Amniotic epithelial cell (primary cell): Measurements from ENCODE around the gene RHBDD3.

ENCODE experiments used
- DNase-seq: peaks from one replicate; pipeline ENCODE4 v3.0.0-alpha.2; 2010; ENCODE audit warnings: low read depth

Gene RHBDD3

GRCh38 chr22:29267858-29268510 lies at the start of gene RHBDD3, which contains the start of gene EWSR1:
TSS of gene RHBDD3 (minus strand) at chr22:29267981. CDS start at chr22:29265626, 2,355 bp downstream.
TSS of gene EWSR1 (plus strand) at chr22:29268268. CDS start at chr22:29268337, 69 bp downstream.
- peak; percentile 97 for DNase-seq

DNA sequence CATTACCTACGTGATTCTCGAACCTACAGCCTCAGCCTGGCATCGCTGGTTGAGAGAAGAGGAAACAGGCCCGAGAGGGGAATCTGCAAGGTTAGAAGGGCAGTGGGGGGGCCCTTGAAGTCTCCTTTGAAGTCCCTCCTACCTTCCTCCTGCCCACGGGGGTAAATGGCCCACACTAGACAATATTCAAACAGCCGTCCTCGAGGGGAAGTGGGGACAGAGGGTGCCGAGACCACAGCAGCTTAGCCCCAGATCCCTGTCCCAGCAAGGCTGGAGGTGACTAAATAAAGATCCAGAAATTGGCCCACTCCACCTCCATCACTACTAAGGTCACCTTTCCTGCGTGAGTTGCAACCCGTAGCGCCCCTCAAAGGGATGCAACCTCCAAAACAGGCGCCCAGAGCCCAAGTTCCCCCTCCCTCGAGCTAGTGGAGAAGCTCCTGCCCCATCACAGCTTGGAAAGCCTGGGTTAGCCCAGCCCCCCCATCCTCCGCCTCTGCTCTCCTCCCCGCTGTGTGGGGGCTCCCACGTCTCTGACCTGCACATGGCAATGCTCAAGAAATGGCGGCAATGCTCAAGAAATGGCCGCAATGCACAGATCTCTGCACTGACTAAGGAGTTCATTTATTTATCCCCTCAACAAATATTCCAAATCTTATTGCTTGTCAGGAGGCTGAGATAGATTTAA lies 48.5 kb upstream of the RHBDD3 start:
- no peak for DNase-seq

GRCh38 chr22:29315286-29316140 lies 47.7 kb upstream of the RHBDD3 start, which contains the start of gene RASL10A:
TSS of gene RASL10A (minus strand) at chr22:29315697. CDS start at chr22:29315246, 451 bp downstream.
- no peak for DNase-seq

- no peak for DNase-seq
These were observed 46.9 kb upstream of the RHBDD3 start for GRCh38 chr22:29314537-29315285.

DNA sequence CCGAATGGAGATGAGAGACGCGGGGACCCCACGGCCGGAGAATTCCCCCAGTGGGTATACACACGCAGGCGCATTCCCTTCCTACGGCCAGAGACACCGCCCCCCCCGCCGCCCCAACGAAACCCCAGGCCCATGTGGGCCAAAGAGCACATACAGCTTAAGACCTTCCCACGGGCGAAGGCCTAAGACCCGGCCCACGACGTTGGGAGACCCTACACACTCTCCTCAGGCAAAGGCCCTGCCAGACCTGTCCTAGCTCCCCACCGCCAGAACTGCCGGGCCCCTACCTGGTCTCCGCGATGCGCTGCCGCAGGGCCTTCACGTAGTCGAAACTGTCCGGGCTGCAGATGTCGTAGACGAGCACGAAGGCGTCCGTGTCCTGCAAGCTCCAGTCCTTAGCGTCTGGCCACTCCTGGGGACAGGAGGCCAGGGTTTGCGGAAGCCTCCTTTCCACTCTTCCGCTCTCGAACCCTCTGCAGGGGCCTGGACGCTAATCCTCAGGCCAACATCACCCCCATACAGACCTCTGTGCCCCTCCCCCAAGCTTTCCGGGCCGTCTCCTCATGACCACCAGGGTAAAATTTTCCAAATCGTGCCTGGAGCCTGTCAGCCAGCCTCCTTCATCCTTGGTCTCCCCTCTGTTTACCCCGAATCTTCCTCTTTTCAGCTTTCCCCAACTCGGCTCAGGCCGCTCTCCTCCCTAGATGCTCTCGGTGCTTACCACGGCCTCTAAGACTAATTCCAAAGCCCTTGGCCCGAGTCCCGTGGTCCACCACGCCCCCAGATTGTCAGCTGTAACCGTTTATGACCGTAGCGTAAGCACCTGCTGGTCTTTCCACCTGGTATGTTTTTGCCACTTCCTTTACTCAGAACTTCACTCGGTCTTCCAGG lies 46.0 kb upstream of the RHBDD3 start:
- DNase-seq = no peak

GRCh38 chr22:29313126-29313575 lies 45.4 kb upstream of the RHBDD3 start:
- peak; percentile 35 for DNase-seq

DNA sequence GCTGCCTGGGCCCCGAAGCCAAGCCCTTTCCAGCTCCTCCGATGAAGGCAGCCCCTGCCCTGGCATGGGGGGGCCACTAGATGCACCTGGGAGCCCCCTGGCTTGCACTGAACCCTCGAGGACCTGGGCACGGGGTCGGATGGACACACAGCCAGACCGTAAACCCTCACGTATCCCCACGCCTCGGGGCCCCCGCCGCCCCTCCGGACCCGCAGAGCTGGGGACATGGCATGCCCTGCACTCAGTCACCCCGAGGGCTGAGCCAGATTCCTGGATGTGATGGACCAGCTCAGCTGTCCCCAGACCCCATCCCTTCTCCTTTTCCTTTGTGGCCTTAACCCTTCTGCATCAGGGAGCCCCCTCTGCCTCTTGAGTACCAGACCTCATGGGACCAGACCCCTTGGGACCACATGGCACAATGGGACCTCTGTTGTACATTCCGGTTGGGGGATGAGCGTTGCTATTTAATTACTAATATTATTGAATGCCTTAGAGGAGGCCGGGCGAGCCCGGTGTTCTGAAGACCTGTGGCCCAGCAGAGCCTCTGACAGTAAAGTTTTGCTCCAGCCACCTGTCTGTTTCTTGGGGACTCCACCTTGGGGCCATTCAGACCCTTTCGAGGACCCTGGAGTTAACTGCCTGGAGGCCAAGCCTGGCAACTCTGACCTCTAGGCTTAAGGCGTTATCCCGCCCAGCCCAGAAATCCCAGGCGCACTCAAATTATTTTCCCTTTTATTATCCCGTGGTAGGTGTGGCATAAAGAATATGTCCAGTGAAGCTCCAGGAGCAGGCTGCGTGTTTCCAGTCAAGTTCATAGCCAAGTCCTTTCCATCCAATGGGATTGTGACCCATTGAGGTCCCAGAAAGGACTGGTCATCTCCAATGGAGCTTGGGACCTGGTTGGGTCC lies 44.7 kb upstream of the RHBDD3 start:
- DNase-seq = no peak

- DNase-seq = no peak
These were observed 43.9 kb upstream of the RHBDD3 start for GRCh38 chr22:29311464-29312217.

DNA sequence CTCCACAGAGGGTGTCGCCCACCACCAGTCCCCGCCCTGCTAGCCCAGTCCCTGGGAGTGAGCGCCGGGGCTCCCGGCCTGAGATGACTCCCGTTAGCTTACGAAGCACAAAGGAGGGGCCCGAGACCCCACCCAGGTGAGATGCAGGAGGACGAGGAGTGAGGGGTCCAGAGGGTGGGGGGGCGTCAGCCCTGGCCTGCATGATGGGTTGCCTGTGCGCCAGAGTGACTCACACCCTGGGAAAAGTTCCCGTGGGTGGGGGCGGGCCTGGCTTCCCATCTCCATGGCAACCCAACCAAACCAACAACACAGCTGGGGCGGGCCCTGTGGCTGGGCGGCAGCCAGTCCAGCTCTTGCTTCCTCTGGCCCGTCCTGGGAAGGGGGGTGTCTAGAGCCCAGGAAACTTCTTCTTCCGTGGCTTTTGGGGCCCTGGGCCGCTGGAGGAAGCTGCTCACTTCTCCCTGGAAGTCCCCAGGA lies 43.1 kb upstream of the RHBDD3 start:
- peak; percentile 93 for DNase-seq

DNA sequence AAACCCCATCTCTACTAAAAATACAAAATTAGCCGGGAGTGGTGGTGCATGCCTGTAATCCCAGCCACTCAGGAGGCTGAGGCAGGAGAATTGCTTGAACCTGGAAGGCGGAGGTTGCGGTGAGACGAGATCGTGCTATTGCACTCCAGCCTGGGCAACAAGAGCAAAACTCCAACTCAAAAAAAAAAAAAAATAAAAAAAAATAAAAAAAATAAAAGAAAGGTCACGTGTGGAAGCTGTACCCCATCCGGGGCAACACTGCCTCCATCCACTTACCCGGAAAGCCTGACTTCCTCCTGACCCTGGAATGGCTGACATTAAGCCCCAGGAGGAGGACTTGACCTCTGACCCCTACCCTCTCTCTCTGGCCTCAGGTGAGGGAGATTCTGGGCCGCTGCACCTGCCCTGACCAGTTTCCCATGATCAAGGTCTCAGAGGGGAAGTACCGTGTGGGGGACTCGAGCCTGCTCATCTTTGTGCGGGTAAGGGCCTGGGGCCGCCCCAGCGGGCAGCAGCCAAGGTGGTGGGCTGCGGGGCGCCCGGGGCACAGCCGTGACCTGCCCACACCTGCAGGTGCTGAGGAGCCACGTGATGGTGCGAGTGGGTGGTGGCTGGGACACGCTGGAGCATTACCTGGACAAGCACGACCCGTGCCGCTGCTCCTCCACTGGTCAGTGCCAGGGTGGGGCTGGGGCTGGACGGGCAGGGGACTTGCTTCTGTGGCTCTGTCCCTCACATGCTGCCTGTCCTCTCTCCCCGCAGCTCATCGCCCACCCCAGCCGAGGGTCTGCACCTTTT lies 42.5 kb upstream of the RHBDD3 start:
- no peak for DNase-seq

- DNase-seq = peak; percentile 23
These were observed 41.7 kb upstream of the RHBDD3 start for GRCh38 chr22:29309332-29310064.

GRCh38 chr22:29308791-29309262 lies 41.0 kb upstream of the RHBDD3 start:
- peak; percentile 73 for DNase-seq

- DNase-seq = no peak
These were observed 40.5 kb upstream of the RHBDD3 start for GRCh38 chr22:29308148-29308790.

GRCh38 chr22:29307596-29308147 lies 39.9 kb upstream of the RHBDD3 start:
- no peak for DNase-seq

DNA sequence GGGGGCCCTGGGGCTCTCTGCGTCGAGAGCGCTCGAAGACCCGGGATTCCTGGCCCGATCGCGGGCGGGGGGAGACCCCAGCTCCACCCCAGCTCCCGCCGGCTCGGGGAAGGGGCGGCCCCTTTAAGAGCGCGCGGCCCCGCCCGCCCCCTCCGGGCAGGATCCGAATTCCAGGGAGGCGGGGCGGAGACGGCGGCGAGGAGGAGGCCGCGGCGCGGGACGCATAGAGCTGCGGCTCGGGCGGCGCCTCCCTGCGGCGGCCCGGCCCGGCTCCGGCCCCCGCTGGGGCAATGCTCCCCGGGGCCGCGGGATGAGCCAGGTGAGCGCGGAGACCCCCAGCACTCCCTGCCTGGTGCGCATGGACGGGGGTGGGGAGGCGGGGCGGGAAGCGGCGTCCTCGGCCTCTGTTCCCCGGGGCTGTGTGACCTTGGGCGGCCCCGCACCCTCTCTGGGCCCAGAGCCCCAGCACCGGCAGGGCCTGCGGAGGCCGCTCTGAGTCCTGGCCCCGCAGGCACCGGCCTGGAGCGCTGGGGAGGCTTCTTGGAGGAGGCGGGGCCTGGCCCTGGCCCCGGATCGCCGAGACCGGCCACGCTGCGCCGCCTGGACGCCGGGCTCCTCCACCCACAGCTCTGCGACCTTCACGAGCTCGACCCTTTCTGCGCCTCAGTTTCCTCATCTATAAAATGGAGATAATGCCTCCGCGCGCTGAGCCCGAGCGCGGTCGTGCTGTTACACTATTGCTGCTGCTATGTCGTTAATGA lies 39.2 kb upstream of the RHBDD3 start:
- peak; percentile 62 for DNase-seq
